ENCODE data around the gene OPALIN.

Gene OPALIN

GRCh38 chr10:96358851-96359540, at the start of gene OPALIN:
Gene OPALIN (minus strand): TSS chr10:96359002. CDS start chr10:96358896, 106 bp downstream.
- peak; percentile 90 for DNase-seq (ENCODE audit: low spot score)

- DNase-seq (ENCODE audit: low spot score): no peak
Measured at GRCh38 chr10:96408201-96408600, 49.4 kb upstream of the OPALIN start.

- DNase-seq (ENCODE audit: low spot score): no peak
Measured at GRCh38 chr10:96407560-96408069, 48.8 kb upstream of the OPALIN start.

- no peak for DNase-seq (ENCODE audit: low spot score)
Measured at GRCh38 chr10:96406091-96406490, 47.3 kb upstream of the OPALIN start.

- DNase-seq (ENCODE audit: low spot score): no peak
Measured at GRCh38 chr10:96402417-96403305, 43.9 kb upstream of the OPALIN start.

GRCh38 chr10:96401036-96401435, 42.2 kb upstream of the OPALIN start:
- DNase-seq (ENCODE audit: low spot score): peak; percentile 71

- DNase-seq (ENCODE audit: low spot score): peak; percentile 91
Measured at GRCh38 chr10:96400465-96400864, 41.7 kb upstream of the OPALIN start.

GRCh38 chr10:96397902-96398301, 39.1 kb upstream of the OPALIN start:
- DNase-seq (ENCODE audit: low spot score): no peak

- DNase-seq (ENCODE audit: low spot score): peak; percentile 80
Measured at GRCh38 chr10:96395931-96396877, 37.4 kb upstream of the OPALIN start.

- peak; percentile 78 for DNase-seq (ENCODE audit: low spot score)
Measured at GRCh38 chr10:96390460-96390864, 31.7 kb upstream of the OPALIN start.

- no peak for DNase-seq (ENCODE audit: low spot score)
Measured at GRCh38 chr10:96389785-96390184, 31.0 kb upstream of the OPALIN start.

- no peak for DNase-seq (ENCODE audit: low spot score)
Measured at GRCh38 chr10:96387601-96388000, 28.8 kb upstream of the OPALIN start.

GRCh38 chr10:96387161-96387560, 28.4 kb upstream of the OPALIN start:
- no peak for DNase-seq (ENCODE audit: low spot score)

GRCh38 chr10:96384506-96384905, 25.7 kb upstream of the OPALIN start:
- DNase-seq (ENCODE audit: low spot score): no peak

GRCh38 chr10:96380821-96381220, 22.0 kb upstream of the OPALIN start:
- no peak for DNase-seq (ENCODE audit: low spot score)

GRCh38 chr10:96379758-96380157, 21.0 kb upstream of the OPALIN start:
- no peak for DNase-seq (ENCODE audit: low spot score)

GRCh38 chr10:96378741-96379140, 19.9 kb upstream of the OPALIN start:
- DNase-seq (ENCODE audit: low spot score): no peak

GRCh38 chr10:96377816-96378294, 19.1 kb upstream of the OPALIN start:
- DNase-seq (ENCODE audit: low spot score): no peak

- DNase-seq (ENCODE audit: low spot score): no peak
Measured at GRCh38 chr10:96376483-96376882, 17.7 kb upstream of the OPALIN start.

GRCh38 chr10:96374985-96375830, 16.4 kb upstream of the OPALIN start:
- peak; percentile 90 for DNase-seq (ENCODE audit: low spot score)

- no peak for DNase-seq (ENCODE audit: low spot score)
Measured at GRCh38 chr10:96374639-96374984, 15.8 kb upstream of the OPALIN start.

Data from globus pallidus (tissue), 1 donor.